ENCODE data around the gene FBXO46.

DNA sequence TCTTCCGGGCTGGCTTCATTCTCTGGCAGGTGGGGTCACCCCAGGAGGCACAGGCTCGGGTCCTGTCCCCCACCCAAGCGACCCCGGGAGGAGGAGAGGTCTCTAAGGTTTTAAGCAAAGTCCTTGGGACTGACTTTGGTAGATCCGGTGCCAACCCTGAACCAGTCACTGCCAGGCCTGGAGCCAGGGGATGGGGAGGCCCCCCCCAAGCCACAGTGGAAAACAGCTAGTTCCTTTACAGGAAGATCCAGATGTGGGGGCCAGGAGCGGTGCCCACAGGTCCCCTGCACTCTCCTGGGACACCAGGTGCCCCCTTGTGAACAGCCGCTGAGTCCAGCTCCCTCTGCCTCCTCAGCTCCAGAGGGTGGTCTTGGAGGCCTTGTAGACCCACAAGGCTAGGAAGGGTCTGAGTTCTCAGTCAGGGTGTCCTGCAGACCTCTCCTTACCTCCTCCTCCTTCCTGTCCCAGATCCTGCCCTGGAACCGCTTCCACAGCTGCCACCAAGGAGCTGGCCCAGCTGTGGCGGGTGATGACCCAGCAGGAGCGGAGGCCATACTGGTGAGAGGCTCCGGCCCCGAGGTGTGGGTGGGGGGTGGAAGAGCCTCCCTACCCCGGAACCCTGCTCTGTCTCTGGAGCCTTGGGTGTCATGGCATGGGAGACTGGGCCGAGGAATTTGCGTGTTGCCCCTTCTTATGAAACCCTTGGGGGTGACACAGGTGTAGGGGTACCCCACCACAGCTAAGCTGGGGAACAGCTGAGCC, 32.4 kb upstream of the FBXO46 start:
- no peak for TF ChIP-seq POLR2A (IDR thresholded peaks at IDR 0.05)
- TF ChIP-seq, protein P1, sequence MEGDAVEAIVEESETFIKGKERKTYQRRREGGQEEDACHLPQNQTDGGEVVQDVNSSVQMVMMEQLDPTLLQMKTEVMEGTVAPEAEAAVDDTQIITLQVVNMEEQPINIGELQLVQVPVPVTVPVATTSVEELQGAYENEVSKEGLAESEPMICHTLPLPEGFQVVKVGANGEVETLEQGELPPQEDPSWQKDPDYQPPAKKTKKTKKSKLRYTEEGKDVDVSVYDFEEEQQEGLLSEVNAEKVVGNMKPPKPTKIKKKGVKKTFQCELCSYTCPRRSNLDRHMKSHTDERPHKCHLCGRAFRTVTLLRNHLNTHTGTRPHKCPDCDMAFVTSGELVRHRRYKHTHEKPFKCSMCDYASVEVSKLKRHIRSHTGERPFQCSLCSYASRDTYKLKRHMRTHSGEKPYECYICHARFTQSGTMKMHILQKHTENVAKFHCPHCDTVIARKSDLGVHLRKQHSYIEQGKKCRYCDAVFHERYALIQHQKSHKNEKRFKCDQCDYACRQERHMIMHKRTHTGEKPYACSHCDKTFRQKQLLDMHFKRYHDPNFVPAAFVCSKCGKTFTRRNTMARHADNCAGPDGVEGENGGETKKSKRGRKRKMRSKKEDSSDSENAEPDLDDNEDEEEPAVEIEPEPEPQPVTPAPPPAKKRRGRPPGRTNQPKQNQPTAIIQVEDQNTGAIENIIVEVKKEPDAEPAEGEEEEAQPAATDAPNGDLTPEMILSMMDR (IDR thresholded peaks at IDR 0.05), result no peak

Measured in Peyer's patch (tissue), 4 donors.